Vagina (tissue), 2 donors: ENCODE measurements around the gene PPFIBP1. TPM values are rescaled to one million over a fixed set of nuclear protein-coding genes. Genes with fewer than 3 reads are reported as not detected.

Experiments
- DNase-seq, 2 donors: peaks; one replicate each; pipeline ENCODE4 v3.0.0-alpha.2; 2017; ENCODE audit errors: extremely low spot score in 2 of 2
- H3K27ac ChIP-seq: fragments of 200-600 bp; sonication (generic); one replicate; pipeline ENCODE4 v1.5.1; 2019
- H3K27me3 ChIP-seq: fragments of 200-600 bp; sonication (generic); one replicate; pipeline ENCODE4 v1.5.1; 2019
- H3K36me3 ChIP-seq, 2 donors: fragments of 200-600 bp; sonication (generic); one replicate each; pipeline ENCODE4 v1.5.1; 2017 to 2019
- H3K4me1 ChIP-seq: fragments of 200-600 bp; sonication (generic); one replicate; pipeline ENCODE4 v1.5.1; 2019
- H3K4me3 ChIP-seq, 2 donors: fragments of 200-600 bp; sonication (generic); 1 replicate in 1 of 2; 2 replicates in 1 of 2; pipeline ENCODE4 v1.5.1; 2016 to 2019
- H3K9me3 ChIP-seq: fragments of 200-600 bp; sonication (generic); one replicate; pipeline ENCODE4 v1.5.1; 2019
- CTCF ChIP-seq, 3 experiments: fragments of 450-650 bp in 2 of 3; fragments of 200-600 bp in 1 of 3; sonication (generic) in 1 of 3; IDR thresholded peaks; one replicate each; pipeline ENCODE4 v1.5.1; 2017 to 2019; ENCODE audit warnings: antibody characterized with exemption in 3 of 3, mild to moderate bottlenecking in 2 of 3, moderate library complexity in 2 of 3
- POLR2A ChIP-seq, 2 donors: fragments of 450-650 bp; IDR thresholded peaks; one replicate each; pipeline ENCODE4 v1.6.1; 2017; ENCODE audit warnings: antibody characterized with exemption in 2 of 2, mild to moderate bottlenecking in 2 of 2, moderate library complexity in 2 of 2
- POLR2AphosphoS5 ChIP-seq, 2 donors: sonication (generic); formaldehyde crosslinking; IDR thresholded peaks; one replicate each; pipeline ENCODE4 v1.9.0; 2017; ENCODE audit warnings: antibody characterized with exemption in 2 of 2, mild to moderate bottlenecking in 2 of 2, low read depth in 1 of 2; ENCODE audit not compliant: insufficient read depth in 1 of 2
- intact Hi-C: fragments of 100-400 bp; cut with DNase I; formaldehyde crosslinking; loops from one replicate; pipeline ENCODE4 v1.15.1; 2023
- total RNA-seq: library from RNA; depleted of rRNA; stranded (reverse); fragments of >200 nt; gene quantifications from one replicate; pipeline ENCODE4 v1.2.3, GENCODE V29; 2016

PPFIBP1 gene
- total RNA-seq, 1 donor from 2014 or later = 101 TPM

GRCh38 chr12:27554421-27555186, 30.6 kb downstream of the PPFIBP1 start:
- peak in 1 of 2 donors; percentile 69 for TF ChIP-seq POLR2AphosphoS5 (IDR thresholded peaks at IDR 0.05; ENCODE audit: insufficient read depth in 1 of 2, low read depth in 1 of 2)
- no peak for TF ChIP-seq CTCF (IDR thresholded peaks at IDR 0.05)
- Histone ChIP-seq H3K4me3 (peak overlapping the region in 1 of 2 donors; percentile 8), H3K9me3 (no peaks in the 10 kb centered on the region), H3K27ac (peak overlapping the region; percentile 77), H3K4me1 (peaks cover 92% of the 10 kb centered on the region), H3K36me3 (no peaks in the 10 kb centered on the region), H3K27me3 (no peaks in the 10 kb centered on the region)
- intact Hi-C loops = no loop called here
- DNase-seq = no peak

GRCh38 chr12:27555361-27555760, 31.4 kb downstream of the PPFIBP1 start:
- H3K4me3 ChIP-seq = no peak overlapping the region
- no peaks in the 10 kb centered on the region for H3K27me3 ChIP-seq
- TF ChIP-seq CTCF (IDR thresholded peaks at IDR 0.05) (no peak), POLR2A (IDR thresholded peaks at IDR 0.05) (no peak), POLR2AphosphoS5 (IDR thresholded peaks at IDR 0.05; ENCODE audit: insufficient read depth in 1 of 2, low read depth in 1 of 2) (no peak)
- no peaks in the 10 kb centered on the region for H3K36me3 ChIP-seq
- DNase-seq = no peak
- H3K4me1 ChIP-seq = peaks cover 89% of the 10 kb centered on the region
- intact Hi-C loops = no loop called here
- H3K9me3 ChIP-seq = no peaks in the 10 kb centered on the region
- H3K27ac ChIP-seq = peak overlapping the region; percentile 77

GRCh38 chr12:27555925-27556778, 32.1 kb downstream of the PPFIBP1 start:
- peaks cover 89% of the 10 kb centered on the region for H3K4me1 ChIP-seq
- no peak for DNase-seq
- TF ChIP-seq CTCF (IDR thresholded peaks at IDR 0.05) (no peak), POLR2AphosphoS5 (IDR thresholded peaks at IDR 0.05; ENCODE audit: insufficient read depth in 1 of 2, low read depth in 1 of 2) (peak in 1 of 2 donors; percentile 26), POLR2A (IDR thresholded peaks at IDR 0.05) (no peak)
- H3K9me3 ChIP-seq = no peaks in the 10 kb centered on the region
- peak overlapping the region; percentile 77 for H3K27ac ChIP-seq
- intact Hi-C loops = no loop called here
- H3K4me3 ChIP-seq = peak overlapping the region in 1 of 2 donors; percentile 9
- H3K36me3 ChIP-seq = no peaks in the 10 kb centered on the region
- no peaks in the 10 kb centered on the region for H3K27me3 ChIP-seq

- Histone ChIP-seq H3K36me3 (no peaks in the 10 kb centered on the region), H3K4me1 (peaks cover 68% of the 10 kb centered on the region), H3K4me3 (no peak overlapping the region), H3K27me3 (no peaks in the 10 kb centered on the region), H3K27ac (peak overlapping the region; percentile 5), H3K9me3 (no peaks in the 10 kb centered on the region)
- TF ChIP-seq POLR2A (IDR thresholded peaks at IDR 0.05) (no peak), CTCF (IDR thresholded peaks at IDR 0.05) (no peak), POLR2AphosphoS5 (IDR thresholded peaks at IDR 0.05; ENCODE audit: insufficient read depth in 1 of 2, low read depth in 1 of 2) (no peak)
- no peak for DNase-seq
- intact Hi-C loops = no loop called here
Measured at GRCh38 chr12:27560126-27560525, 36.1 kb downstream of the PPFIBP1 start.
